AG10803 (cell line): ENCODE measurements around the gene CBR3.

ENCODE experiments used
- DNase-seq: peaks from one replicate; pipeline ENCODE4 v3.0.0; 2010; ENCODE audit warnings: low read depth
- H3K4me3 ChIP-seq: 2 replicates; pipeline ENCODE4 v1.5.1; 2011; ENCODE audit warnings: mild to moderate bottlenecking, low read length, control low read depth
- TF ChIP-seq, protein P1 (sequence below): conservative IDR thresholded peaks from 2 replicates; pipeline ENCODE4 v1.5.1; 2011; ENCODE audit warnings: mild to moderate bottlenecking, low read length, control low read depth, inconsistent platforms

Gene CBR3

GRCh38 chr21:36122977-36123376 is 11.9 kb upstream of the CBR3 start:
- TF ChIP-seq, protein P1, sequence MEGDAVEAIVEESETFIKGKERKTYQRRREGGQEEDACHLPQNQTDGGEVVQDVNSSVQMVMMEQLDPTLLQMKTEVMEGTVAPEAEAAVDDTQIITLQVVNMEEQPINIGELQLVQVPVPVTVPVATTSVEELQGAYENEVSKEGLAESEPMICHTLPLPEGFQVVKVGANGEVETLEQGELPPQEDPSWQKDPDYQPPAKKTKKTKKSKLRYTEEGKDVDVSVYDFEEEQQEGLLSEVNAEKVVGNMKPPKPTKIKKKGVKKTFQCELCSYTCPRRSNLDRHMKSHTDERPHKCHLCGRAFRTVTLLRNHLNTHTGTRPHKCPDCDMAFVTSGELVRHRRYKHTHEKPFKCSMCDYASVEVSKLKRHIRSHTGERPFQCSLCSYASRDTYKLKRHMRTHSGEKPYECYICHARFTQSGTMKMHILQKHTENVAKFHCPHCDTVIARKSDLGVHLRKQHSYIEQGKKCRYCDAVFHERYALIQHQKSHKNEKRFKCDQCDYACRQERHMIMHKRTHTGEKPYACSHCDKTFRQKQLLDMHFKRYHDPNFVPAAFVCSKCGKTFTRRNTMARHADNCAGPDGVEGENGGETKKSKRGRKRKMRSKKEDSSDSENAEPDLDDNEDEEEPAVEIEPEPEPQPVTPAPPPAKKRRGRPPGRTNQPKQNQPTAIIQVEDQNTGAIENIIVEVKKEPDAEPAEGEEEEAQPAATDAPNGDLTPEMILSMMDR: peak; percentile 39
- no peak for DNase-seq
- H3K4me3 ChIP-seq: no peak overlapping the region

DNA sequence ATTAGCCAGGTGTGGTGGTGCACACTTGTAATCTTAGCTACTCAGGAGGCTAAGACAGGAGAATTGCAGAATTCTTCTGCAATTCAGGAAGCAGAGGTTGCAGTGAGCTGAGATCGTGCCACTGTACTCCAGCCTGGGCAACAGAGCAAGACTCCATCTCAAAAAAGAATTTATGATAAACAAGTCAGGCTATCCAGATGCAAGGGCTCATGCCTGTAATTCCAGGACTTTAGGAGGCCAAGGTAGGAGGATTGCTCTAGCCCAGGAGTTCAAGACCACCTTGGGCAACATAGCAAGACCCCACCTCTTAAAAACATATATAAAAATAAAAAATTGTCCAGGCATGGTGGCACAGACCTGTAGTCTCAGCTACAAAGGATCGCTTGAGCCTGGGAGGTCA is 10.5 kb upstream of the CBR3 start:
- no peak overlapping the region for H3K4me3 ChIP-seq
- no peak for DNase-seq

GRCh38 chr21:36125512-36126207 is 9.2 kb upstream of the CBR3 start:
- peak; percentile 59 for DNase-seq
- TF ChIP-seq, protein P1: peak; percentile 97

More for the DNA sequence above, 10.5 kb upstream of the CBR3 start:
- TF ChIP-seq, protein P1: no peak

DNA sequence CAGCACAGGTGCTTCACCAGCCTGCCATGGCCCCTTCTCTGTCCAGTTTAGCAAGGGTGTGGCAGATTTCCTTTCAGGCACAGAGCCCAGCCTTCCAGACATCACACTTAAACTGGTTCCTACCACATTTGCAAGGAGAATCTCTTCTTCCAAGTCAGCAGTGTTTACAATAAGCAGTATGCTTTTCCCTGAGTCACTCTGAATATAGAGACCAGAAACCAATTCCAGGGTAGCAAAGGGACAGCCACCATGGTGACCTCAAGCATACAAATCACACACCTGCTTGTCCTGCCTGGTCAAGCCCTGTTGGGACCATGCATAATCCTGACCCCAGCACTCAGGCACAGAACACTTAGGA is 8.7 kb upstream of the CBR3 start:
- H3K4me3 ChIP-seq: no peak overlapping the region
- no peak for DNase-seq
- TF ChIP-seq, protein P1: no peak

More at GRCh38 chr21:36125512-36126207, 9.2 kb upstream of the CBR3 start:
- H3K4me3 ChIP-seq: no peak overlapping the region

GRCh38 chr21:36126621-36127110 is 8.2 kb upstream of the CBR3 start:
- TF ChIP-seq, protein P1: no peak
- no peak for DNase-seq
- no peak overlapping the region for H3K4me3 ChIP-seq

DNA sequence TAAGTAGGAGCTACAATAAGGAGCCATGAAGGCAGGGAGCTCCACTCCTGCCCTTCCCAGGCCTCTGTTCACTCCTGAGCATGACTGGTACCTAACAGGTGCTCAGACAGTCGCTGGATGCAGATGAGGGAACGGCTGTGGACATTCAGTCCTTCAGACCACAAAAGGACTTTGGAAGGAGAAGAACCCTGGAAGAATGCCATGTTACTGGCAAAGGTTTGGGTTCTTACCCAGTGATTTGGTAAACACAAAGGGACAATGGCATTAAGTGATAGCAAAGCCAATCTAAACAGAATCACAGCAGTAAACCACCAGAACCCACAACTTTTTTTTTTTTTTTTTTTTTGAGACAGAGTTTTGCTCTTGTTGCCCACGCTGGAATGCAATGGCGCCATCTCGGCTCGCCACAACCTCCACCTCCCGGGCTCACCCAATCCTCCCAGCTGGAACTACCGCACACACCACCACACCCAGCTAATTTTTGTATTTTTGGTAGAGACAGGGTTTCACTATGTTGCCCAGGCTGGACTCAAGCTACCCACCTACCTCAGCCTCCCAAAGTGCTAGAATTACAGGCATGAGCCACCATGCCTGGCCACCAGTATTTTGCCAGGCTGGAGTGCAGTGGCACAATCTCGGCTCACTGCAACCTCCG is 7.5 kb upstream of the CBR3 start:
- no peak overlapping the region for H3K4me3 ChIP-seq
- no peak for DNase-seq

More for the DNA sequence above, 7.5 kb upstream of the CBR3 start:
- TF ChIP-seq, protein P1: no peak
